K562 (cell line): Measurements from ENCODE around the gene GPSM3. TPM values are rescaled to one million over a fixed set of nuclear protein-coding genes. Genes with fewer than 3 reads are reported as not detected.

ENCODE experiments used
- ARHGAP35 ChIP-seq: fragments of 450-650 bp; IDR thresholded peaks from 2 replicates; pipeline ENCODE4 v1.6.1; 2018; ENCODE audit not compliant: partially characterized antibody
- FOXK2 ChIP-seq, 2 experiments: fragments of 450-650 bp; IDR thresholded peaks in 1 of 2; conservative IDR thresholded peaks in 1 of 2; 2 replicates each; pipeline ENCODE4 v1.6.1; 2016; ENCODE audit warnings: low read depth in 2 of 2, mild to moderate bottlenecking in 1 of 2
- HMG20B ChIP-seq: fragments of 250-450 bp; sonication (Bioruptor Pico); IDR thresholded peaks from 2 replicates; pipeline ENCODE4 v1.5.0; 2021; ENCODE audit warnings: mild to moderate bottlenecking
- HMGN3 ChIP-seq: IDR thresholded peaks from 2 replicates; pipeline ENCODE4 v1.6.1; 2011; ENCODE audit warnings: borderline replicate concordance, low read depth, mild to moderate bottlenecking, mixed read lengths, low read length; ENCODE audit not compliant: insufficient read length; ENCODE audit errors: extremely low read depth
- MAZ ChIP-seq, 2 experiments: fragments of 450-650 bp in 1 of 2; sonication (generic) in 1 of 2; formaldehyde crosslinking; IDR thresholded peaks in 1 of 2; conservative IDR thresholded peaks in 1 of 2; 2 replicates each; pipeline versions ENCODE4 v1.4.0 to v1.5.0; 2020; ENCODE audit warnings: mild to moderate bottlenecking in 1 of 2, missing genetic modification reagents in 1 of 2
- MEF2D ChIP-seq: conservative IDR thresholded peaks from 2 replicates; pipeline ENCODE4 v1.6.1; 2016; ENCODE audit warnings: low read depth, missing genetic modification characterization, missing compliant biosample characterization
- MEIS2 ChIP-seq: fragments of 450-650 bp; IDR thresholded peaks from 2 replicates; pipeline ENCODE4 v1.6.1; 2014; ENCODE audit warnings: mild to moderate bottlenecking; ENCODE audit not compliant: partially characterized antibody
- NCOA2 ChIP-seq, 2 experiments: fragments of 450-650 bp; IDR thresholded peaks; 2 replicates each; pipeline ENCODE4 v1.6.1; 2018; ENCODE audit warnings: mild to moderate bottlenecking in 2 of 2, moderate library complexity in 1 of 2; ENCODE audit not compliant: partially characterized antibody in 2 of 2
- NCOA6 ChIP-seq: fragments of 450-650 bp; IDR thresholded peaks from 2 replicates; pipeline ENCODE4 v1.6.1; 2017; ENCODE audit warnings: mild to moderate bottlenecking
- NFYB ChIP-seq: IDR thresholded peaks from 2 replicates; pipeline ENCODE4 v1.6.1; 2011; ENCODE audit warnings: mild to moderate bottlenecking, moderate library complexity; ENCODE audit not compliant: insufficient read length; ENCODE audit errors: extremely low read depth
- RFX7 ChIP-seq: fragments of 250-450 bp; sonication (Bioruptor Pico); IDR thresholded peaks from 2 replicates; pipeline ENCODE4 v1.5.1; 2021; ENCODE audit warnings: mild to moderate bottlenecking
- ZBTB12 ChIP-seq: fragments of 250-450 bp; sonication (Bioruptor Pico); IDR thresholded peaks from 2 replicates; pipeline ENCODE4 v1.4.0; 2020
- ZFP36 ChIP-seq: fragments of 150-350 bp; IDR thresholded peaks from 2 replicates; pipeline ENCODE4 v1.6.1; 2018; ENCODE audit warnings: low read length, low read depth; ENCODE audit not compliant: partially characterized antibody
- ZKSCAN3 ChIP-seq: fragments of 250-450 bp; sonication (Bioruptor Pico); IDR thresholded peaks from 2 replicates; pipeline ENCODE4 v1.4.0; 2020
- ZNF146 ChIP-seq: IDR thresholded peaks from one replicate; pipeline ENCODE4 v1.6.1; 2018; ENCODE audit warnings: missing compliant biosample characterization; ENCODE audit not compliant: unreplicated experiment
- ZNF324 ChIP-seq: fragments of 250-450 bp; sonication (Bioruptor Pico); IDR thresholded peaks from 2 replicates; pipeline ENCODE4 v1.4.0; 2020; ENCODE audit warnings: mild to moderate bottlenecking
- ZNF354B ChIP-seq: fragments of 250-450 bp; sonication (Bioruptor Pico); IDR thresholded peaks from 2 replicates; pipeline ENCODE4 v1.4.0; 2020
- ZNF668 ChIP-seq: fragments of 250-450 bp; sonication (Bioruptor Pico); IDR thresholded peaks from 2 replicates; pipeline ENCODE4 v1.8.0; 2022; ENCODE audit warnings: mild to moderate bottlenecking, inconsistent platforms
- polyA plus RNA-seq, 8 experiments: library from polyadenylated mRNA; depleted of rRNA in 4 of 8; stranded (reverse) in 5 of 8; unstranded in 3 of 8; fragments of >200 nt; fragmentation: Nextera tagmentation in 2 of 8; fragmentation: Illumina TruSeq in 1 of 8; extraction: Ambion mirVana in 2 of 8; extraction: Trizol in 1 of 8; gene quantifications; 2 replicates each; pipeline versions ENCODE4 v1.2.1 to v1.2.3, GENCODE V29; 2011 to 2014; ENCODE audit warnings: inconsistent platforms in 1 of 8, missing spikeins in 1 of 8
- total RNA-seq, 7 experiments: library from RNA; depleted of rRNA in 6 of 7; stranded (reverse); fragments of >200 nt in 6 of 7; fragmentation: Illumina TruSeq in 2 of 7; extraction: Trizol in 2 of 7; gene quantifications; 2 replicates each; pipeline versions ENCODE4 v1.2.1 to v1.2.3, GENCODE V29; 2011 to 2021; ENCODE audit warnings: low replicate concordance in 1 of 7
- TF ChIP-seq, protein P1 (sequence below): fragments of 450-650 bp; formaldehyde crosslinking; conservative IDR thresholded peaks from 2 replicates; pipeline ENCODE4 v1.4.0; 2022; ENCODE audit warnings: mild to moderate bottlenecking, missing genetic modification characterization
- TF ChIP-seq, protein P2 (sequence below): fragments of 250-450 bp; sonication (Bioruptor Pico); IDR thresholded peaks from 2 replicates; pipeline ENCODE4 v1.4.0; 2020; ENCODE audit warnings: mild to moderate bottlenecking, moderate library complexity
- TF ChIP-seq, protein P3 (sequence below): sonication (generic); formaldehyde crosslinking; IDR thresholded peaks from 2 replicates; pipeline ENCODE4 v1.8.0; 2022; ENCODE audit warnings: mild to moderate bottlenecking, missing genetic modification reagents, borderline replicate concordance

The GPSM3 gene
- total and polyA plus RNA-seq, 9 of the 15 experiments (the other 6 are each of a cell fraction or from before 2014, with no cell fraction given) = 5.3 to 42.6 (median 24.4) TPM

DNA sequence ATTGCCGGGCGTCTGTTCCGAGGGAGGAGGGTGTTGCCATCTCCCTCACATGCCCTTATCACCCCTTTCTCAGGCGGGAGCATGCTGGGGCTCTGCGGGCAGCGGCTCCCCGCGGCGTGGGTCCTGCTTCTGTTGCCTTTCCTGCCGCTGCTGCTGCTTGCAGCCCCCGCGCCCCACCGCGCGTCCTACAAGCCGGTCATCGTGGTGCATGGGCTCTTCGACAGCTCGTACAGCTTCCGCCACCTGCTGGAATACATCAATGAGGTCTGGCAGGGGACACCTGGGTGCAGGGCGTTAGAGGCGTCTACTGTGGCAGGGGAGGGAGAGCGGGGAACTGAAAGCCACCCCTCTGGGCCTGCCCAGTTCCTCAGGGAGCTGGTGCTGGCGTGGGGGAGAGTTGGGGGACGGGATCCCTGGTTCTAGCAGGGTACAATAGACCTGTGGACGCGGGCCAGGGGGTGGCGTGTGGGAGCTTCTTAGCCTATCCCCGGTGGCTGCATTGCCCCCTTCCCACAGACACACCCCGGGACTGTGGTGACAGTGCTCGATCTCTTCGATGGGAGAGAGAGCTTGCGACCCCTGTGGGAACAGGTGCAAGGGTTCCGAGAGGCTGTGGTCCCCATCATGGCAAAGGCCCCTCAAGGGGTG is 37.8 kb downstream of the GPSM3 start (continued):
- no peak for TF ChIP-seq ZNF324 (CRISPR knock-in tag)
- TF ChIP-seq HMG20B (CRISPR knock-in tag) = no peak
- peak; percentile 63 to 74; a peak in 2 of 4 replicates for TF ChIP-seq MAZ (CRISPR knock-in tag; conservative IDR thresholded peaks at IDR 0.05 in 1 of 2, IDR thresholded peaks at IDR 0.05 in 1 of 2)
- TF ChIP-seq ZNF668 (CRISPR knock-in tag) = no peak
- no peak for TF ChIP-seq ZKSCAN3 (CRISPR knock-in tag)
- TF ChIP-seq RFX7 (CRISPR knock-in tag) = no peak
- no peak for TF ChIP-seq MEF2D (tag)
- TF ChIP-seq ARHGAP35 = no peak
- no peak for TF ChIP-seq NCOA2 (IDR thresholded peaks at IDR 0.05; ENCODE audit: partially characterized antibody in 2 of 2)
- no peak for TF ChIP-seq ZBTB12 (CRISPR knock-in tag)
- TF ChIP-seq ZNF146 (CRISPR knock-in tag) = no peak
- TF ChIP-seq, protein P1, sequence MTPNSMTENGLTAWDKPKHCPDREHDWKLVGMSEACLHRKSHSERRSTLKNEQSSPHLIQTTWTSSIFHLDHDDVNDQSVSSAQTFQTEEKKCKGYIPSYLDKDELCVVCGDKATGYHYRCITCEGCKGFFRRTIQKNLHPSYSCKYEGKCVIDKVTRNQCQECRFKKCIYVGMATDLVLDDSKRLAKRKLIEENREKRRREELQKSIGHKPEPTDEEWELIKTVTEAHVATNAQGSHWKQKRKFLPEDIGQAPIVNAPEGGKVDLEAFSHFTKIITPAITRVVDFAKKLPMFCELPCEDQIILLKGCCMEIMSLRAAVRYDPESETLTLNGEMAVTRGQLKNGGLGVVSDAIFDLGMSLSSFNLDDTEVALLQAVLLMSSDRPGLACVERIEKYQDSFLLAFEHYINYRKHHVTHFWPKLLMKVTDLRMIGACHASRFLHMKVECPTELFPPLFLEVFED (CRISPR knock-in tag) = no peak
- TF ChIP-seq MEIS2 = no peak
- TF ChIP-seq HMGN3 = peak; percentile 86
- TF ChIP-seq NCOA6 = peak; percentile 64; the same call in 1 of the 2 replicates
- no peak for TF ChIP-seq ZNF354B
- TF ChIP-seq, protein P2, sequence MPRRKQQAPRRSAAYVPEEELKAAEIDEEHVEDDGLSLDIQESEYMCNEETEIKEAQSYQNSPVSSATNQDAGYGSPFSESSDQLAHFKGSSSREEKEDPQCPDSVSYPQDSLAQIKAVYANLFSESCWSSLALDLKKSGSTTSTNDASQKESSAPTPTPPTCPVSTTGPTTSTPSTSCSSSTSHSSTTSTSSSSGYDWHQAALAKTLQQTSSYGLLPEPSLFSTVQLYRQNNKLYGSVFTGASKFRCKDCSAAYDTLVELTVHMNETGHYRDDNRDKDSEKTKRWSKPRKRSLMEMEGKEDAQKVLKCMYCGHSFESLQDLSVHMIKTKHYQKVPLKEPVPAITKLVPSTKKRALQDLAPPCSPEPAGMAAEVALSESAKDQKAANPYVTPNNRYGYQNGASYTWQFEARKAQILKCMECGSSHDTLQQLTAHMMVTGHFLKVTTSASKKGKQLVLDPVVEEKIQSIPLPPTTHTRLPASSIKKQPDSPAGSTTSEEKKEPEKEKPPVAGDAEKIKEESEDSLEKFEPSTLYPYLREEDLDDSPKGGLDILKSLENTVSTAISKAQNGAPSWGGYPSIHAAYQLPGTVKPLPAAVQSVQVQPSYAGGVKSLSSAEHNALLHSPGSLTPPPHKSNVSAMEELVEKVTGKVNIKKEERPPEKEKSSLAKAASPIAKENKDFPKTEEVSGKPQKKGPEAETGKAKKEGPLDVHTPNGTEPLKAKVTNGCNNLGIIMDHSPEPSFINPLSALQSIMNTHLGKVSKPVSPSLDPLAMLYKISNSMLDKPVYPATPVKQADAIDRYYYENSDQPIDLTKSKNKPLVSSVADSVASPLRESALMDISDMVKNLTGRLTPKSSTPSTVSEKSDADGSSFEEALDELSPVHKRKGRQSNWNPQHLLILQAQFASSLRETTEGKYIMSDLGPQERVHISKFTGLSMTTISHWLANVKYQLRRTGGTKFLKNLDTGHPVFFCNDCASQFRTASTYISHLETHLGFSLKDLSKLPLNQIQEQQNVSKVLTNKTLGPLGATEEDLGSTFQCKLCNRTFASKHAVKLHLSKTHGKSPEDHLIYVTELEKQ (CRISPR knock-in tag) = no peak
- TF ChIP-seq ZFP36 = no peak
- TF ChIP-seq NFYB = no peak
- TF ChIP-seq FOXK2 (conservative IDR thresholded peaks at IDR 0.05 in 1 of 2, IDR thresholded peaks at IDR 0.05 in 1 of 2; ENCODE audit: low read depth in 2 of 2) = no peak; a peak in 1 of 4 replicates
- TF ChIP-seq, protein P3, sequence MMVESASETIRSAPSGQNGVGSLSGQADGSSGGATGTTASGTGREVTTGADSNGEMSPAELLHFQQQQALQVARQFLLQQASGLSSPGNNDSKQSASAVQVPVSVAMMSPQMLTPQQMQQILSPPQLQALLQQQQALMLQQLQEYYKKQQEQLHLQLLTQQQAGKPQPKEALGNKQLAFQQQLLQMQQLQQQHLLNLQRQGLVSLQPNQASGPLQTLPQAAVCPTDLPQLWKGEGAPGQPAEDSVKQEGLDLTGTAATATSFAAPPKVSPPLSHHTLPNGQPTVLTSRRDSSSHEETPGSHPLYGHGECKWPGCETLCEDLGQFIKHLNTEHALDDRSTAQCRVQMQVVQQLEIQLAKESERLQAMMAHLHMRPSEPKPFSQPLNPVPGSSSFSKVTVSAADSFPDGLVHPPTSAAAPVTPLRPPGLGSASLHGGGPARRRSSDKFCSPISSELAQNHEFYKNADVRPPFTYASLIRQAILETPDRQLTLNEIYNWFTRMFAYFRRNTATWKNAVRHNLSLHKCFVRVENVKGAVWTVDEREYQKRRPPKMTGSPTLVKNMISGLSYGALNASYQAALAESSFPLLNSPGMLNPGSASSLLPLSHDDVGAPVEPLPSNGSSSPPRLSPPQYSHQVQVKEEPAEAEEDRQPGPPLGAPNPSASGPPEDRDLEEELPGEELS (CRISPR knock-in tag) = no peak
